SKM-1 (cell line): ENCODE measurements around the gene PARD3.
A peak's percentile ranks its signal among the peaks of the same experiment; 100 is the strongest.

Experiments
- DNase-seq: peaks from one replicate; lab custom pipeline; 2025; ENCODE audit not compliant: unreplicated experiment; lab: John Stamatoyannopoulos, UW

The PARD3 gene

GRCh38 chr10:34178756-34179155 lies 636.3 kb downstream of the PARD3 start:
- no peak for DNase-seq

GRCh38 chr10:34178196-34178595 lies 636.9 kb downstream of the PARD3 start:
- no peak for DNase-seq

- DNase-seq: no peak
These were observed 637.7 kb downstream of the PARD3 start for GRCh38 chr10:34177445-34177844.

GRCh38 chr10:34176351-34176750 lies 638.7 kb downstream of the PARD3 start:
- no peak for DNase-seq

- DNase-seq: no peak
These were observed 640.0 kb downstream of the PARD3 start for GRCh38 chr10:34175121-34175520.

- DNase-seq: peak; percentile 12
These were observed 642.1 kb downstream of the PARD3 start for GRCh38 chr10:34172936-34173533.

- DNase-seq: no peak
These were observed 643.1 kb downstream of the PARD3 start for GRCh38 chr10:34171957-34172527.

GRCh38 chr10:34169677-34170076 lies 645.4 kb downstream of the PARD3 start:
- no peak for DNase-seq

- DNase-seq: no peak
These were observed 646.0 kb downstream of the PARD3 start for GRCh38 chr10:34169131-34169530.

GRCh38 chr10:34168439-34168838 lies 646.7 kb downstream of the PARD3 start:
- no peak for DNase-seq

GRCh38 chr10:34166823-34167222 lies 648.3 kb downstream of the PARD3 start:
- DNase-seq: no peak

GRCh38 chr10:34166354-34166753 lies 648.7 kb downstream of the PARD3 start:
- DNase-seq: no peak

- DNase-seq: no peak
These were observed 651.1 kb downstream of the PARD3 start for GRCh38 chr10:34164029-34164428.

- DNase-seq: no peak
These were observed 651.8 kb downstream of the PARD3 start for GRCh38 chr10:34163075-34163905.

- DNase-seq: no peak
These were observed 653.2 kb downstream of the PARD3 start for GRCh38 chr10:34161777-34162370.

GRCh38 chr10:34160595-34160994 lies 654.5 kb downstream of the PARD3 start:
- no peak for DNase-seq

GRCh38 chr10:34157501-34157900 lies 657.6 kb downstream of the PARD3 start:
- no peak for DNase-seq

GRCh38 chr10:34156781-34157425 lies 658.2 kb downstream of the PARD3 start:
- DNase-seq: no peak

- DNase-seq: no peak
These were observed 659.3 kb downstream of the PARD3 start for GRCh38 chr10:34155812-34156211.

GRCh38 chr10:34154383-34154900 lies 660.7 kb downstream of the PARD3 start:
- no peak for DNase-seq
